Activated naive CD8-positive, alpha-beta T cell treated with anti-CD3 and anti-CD28 coated beads, Interleukin-2, amount 50 U/mL, for 24 hours (primary cell): Measurements from ENCODE around the gene ESAM.

Experiments used
- ATAC-seq: fragments of 150-1000 bp; cut with Tn5 transposase; one replicate; pipeline ENCODE4 v1.10.0; 2021
- DNase-seq: peaks from one replicate; pipeline ENCODE4 v3.0.0; 2021
- H3K27ac Mint-ChIP-seq: one replicate; pipeline ENCODE4 v1.8.0; 2021; ENCODE audit warnings: mild to moderate bottlenecking, mixed read lengths
- H3K27me3 Mint-ChIP-seq: one replicate; pipeline ENCODE4 v1.8.0; 2021; ENCODE audit warnings: mixed read lengths
- H3K36me3 Mint-ChIP-seq: one replicate; pipeline ENCODE4 v1.8.0; 2021; ENCODE audit warnings: low read depth, mixed read lengths
- H3K4me1 Mint-ChIP-seq: one replicate; pipeline ENCODE4 v1.8.0; 2021; ENCODE audit warnings: mixed read lengths
- H3K4me3 Mint-ChIP-seq: one replicate; pipeline ENCODE4 v1.8.0; 2021; ENCODE audit warnings: mild to moderate bottlenecking, moderate library complexity, mixed read lengths
- H3K9me3 Mint-ChIP-seq: one replicate; pipeline ENCODE4 v1.8.0; 2021; ENCODE audit warnings: mixed read lengths

The ESAM gene

DNA sequence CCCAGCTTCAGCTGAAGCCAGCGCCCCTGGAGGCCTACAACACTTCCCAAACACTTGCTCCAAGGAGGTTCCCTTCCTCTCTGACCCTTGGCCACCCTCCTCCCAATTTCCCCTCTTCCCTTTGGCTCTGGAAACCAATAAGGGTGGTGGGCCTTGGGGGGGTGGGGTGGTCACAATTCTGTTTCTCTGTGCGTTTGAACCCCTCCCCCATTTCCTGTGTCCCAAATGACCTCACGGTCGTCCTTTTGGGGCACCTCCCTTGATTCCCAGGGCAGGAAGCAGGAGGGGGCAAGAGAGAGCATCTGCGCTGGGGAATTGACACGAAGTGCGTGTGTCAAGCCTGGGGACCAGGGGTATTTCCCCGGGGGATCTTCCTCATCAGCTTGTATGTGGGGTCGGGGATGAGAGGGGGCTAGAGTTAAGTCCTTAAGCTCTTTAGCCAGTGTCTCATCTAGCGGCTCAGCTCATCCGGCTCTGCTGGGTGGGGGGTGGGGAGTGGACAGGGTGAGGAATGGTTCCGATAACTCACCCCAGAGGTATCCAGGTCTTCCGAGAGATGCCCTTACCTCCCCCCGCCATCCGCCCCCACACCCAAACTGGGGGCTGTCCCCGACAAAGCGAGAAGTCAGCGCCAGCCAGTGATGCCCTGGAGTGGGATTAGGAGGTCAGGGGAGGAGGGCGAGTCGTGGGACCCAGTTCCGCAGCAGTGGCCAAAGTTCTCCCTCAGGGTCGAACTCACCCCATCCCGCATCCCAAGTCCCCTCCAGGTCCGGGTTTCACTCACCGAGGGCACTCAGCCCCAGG, 587 bp downstream of the ESAM start:
- ATAC-seq (no peak), DNase-seq (peak; percentile 41)
- peaks cover 27% of the 10 kb centered on the region for H3K4me1 Mint-ChIP-seq
- peak overlapping the region; percentile 66 for H3K4me3 Mint-ChIP-seq
- H3K36me3 Mint-ChIP-seq = no peaks in the 10 kb centered on the region
- H3K9me3 Mint-ChIP-seq = no peaks in the 10 kb centered on the region
- no peak overlapping the region for H3K27ac Mint-ChIP-seq
- H3K27me3 Mint-ChIP-seq = peaks cover 40% of the 10 kb centered on the region

DNA sequence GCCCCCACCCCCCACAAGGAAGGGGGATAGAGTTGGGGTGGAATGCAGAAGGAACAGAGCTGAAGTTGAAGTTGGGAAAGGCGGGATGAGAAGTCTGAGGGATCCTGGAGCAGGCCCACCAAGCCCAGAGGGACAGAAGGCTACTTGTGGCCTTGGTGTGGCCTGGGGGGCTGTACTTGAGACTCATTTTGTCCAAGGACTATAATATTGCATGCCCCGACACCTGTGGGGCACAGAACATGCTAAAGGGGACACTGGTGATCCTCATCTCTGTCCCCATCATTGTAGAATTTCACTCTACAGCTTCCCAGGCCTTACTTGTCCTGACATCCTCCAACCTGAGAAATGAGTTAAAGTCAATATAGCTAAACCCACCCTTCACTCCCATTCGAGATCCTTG, 1.3 kb downstream of the ESAM start:
- H3K27me3 Mint-ChIP-seq = peaks cover 47% of the 10 kb centered on the region
- ATAC-seq = no peak
- H3K36me3 Mint-ChIP-seq = no peaks in the 10 kb centered on the region
- H3K4me1 Mint-ChIP-seq = peaks cover 27% of the 10 kb centered on the region
- H3K27ac Mint-ChIP-seq = no peak overlapping the region
- no peaks in the 10 kb centered on the region for H3K9me3 Mint-ChIP-seq
- H3K4me3 Mint-ChIP-seq = peak overlapping the region; percentile 48
- DNase-seq = no peak

DNA sequence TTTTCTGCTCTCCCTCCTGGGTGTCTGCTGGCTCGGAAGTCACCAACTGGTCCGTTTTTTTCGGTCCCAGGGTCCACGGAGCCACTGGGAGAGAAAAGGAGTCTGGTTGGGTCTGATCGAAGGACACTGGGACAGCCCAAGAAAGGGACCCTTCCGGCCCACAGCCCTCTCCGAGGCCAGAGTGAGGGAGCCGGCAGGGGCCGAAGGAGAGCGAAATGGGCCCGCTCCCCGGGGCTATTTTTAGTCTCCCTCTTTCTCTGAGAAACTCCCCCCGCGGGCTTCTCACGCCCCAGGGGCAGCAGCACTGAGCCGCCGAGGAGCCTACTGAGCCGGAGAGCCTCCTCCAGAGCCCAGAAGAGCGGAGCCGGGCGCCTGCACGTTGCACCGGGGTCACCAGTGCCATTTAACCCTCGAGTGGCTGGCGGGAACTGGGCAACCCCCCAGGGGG, 1.9 kb downstream of the ESAM start:
- Mint-ChIP-seq H3K36me3 (no peaks in the 10 kb centered on the region), H3K9me3 (no peaks in the 10 kb centered on the region), H3K4me3 (peak overlapping the region; percentile 48), H3K27me3 (peaks cover 48% of the 10 kb centered on the region), H3K27ac (no peak overlapping the region), H3K4me1 (peaks cover 27% of the 10 kb centered on the region)
- ATAC-seq (no peak), DNase-seq (no peak)

DNA sequence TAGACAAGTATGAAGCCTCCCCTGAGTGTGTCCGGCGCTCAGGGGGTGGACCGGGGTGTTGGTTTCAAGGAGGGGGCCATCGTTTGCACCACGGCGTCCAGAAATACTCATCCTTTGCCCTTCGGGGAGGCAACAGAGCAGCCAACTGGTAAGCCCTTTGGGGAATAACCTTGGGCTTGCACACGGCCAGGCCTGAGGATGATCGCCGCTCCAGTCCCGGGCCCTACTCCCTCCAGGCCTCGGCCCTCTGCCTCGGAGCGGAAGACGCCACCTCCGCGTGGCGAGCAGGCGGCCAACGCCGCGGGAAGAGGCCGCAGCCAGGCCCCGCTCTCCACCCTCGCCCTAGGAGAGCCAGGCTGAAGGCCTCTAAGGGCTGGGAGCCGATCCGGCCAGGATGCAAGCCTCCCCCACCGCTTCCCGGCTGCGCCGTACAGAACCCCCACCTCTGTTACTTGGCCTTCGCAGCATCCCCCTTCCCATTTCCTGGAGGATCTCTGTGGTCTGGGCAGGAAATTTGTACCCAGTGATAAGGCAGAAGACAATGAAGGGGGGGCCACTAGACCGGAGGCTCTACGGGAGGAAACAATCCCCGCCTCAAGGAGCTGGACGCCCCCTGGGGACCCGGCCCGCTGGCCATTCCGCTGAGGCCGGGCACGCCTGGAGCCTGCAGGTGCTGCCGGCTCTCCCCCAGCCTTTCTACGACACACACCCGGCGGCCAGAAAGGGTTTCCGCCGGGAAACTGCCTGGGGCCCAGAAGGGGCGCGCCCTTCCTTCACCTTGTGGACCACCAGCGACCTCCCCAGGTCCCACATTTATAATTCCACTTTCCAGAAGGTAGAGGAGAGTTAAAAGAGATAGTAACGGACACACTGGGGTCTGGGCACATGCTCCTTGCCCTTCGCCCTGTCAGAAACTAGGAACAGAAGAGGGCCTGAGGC, 2.6 kb downstream of the ESAM start:
- Mint-ChIP-seq H3K36me3 (no peaks in the 10 kb centered on the region), H3K4me3 (peak overlapping the region; percentile 26), H3K4me1 (peaks cover 27% of the 10 kb centered on the region), H3K9me3 (no peaks in the 10 kb centered on the region), H3K27me3 (peaks cover 48% of the 10 kb centered on the region), H3K27ac (no peak overlapping the region)
- no peak for DNase-seq
- ATAC-seq = no peak

DNA sequence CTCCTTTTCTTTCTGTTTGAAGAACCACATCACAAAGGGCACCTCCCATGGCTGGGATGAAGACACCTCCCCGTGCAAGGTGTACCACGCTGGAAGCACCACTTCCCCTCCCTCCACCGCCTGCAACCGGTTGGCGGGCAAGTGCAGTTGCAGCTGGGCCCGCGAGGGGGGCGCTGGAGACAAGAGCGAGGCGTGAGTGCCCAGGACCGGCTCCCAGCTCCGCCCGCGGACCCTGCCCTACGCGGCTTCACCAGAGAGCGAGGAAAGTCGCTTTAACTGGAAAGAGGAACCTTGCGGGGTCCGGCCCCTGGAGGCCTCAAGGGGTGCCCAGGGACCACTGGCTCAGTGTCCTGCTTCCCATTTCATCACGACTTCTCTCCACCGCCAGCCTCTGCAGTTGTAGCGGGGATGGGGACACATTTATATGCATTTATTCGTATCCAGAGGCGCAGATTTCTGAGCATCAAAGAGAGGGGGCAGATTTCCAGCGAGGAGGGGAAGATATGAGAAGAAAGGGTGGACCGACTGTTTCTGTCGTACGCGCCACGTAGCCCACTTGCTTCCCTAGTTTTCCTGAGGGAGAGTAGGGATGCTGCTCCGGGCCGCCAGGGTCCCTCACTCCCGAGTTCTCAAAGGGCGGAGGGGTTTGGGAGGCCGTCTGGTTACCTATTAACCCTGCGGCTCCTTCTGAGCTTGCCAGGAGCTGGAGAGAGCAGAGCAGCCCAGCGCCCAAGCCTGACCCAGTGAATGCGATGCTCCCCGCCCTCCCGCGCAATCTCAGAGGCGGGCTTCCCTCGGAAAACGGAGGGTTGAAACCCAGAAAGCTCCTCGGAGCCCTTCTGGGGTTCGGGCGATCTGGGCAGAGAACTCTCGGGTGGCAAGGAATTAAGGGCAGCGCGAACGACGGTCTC, 3.5 kb downstream of the ESAM start:
- Mint-ChIP-seq H3K36me3 (no peaks in the 10 kb centered on the region), H3K9me3 (no peaks in the 10 kb centered on the region), H3K4me3 (peak overlapping the region; percentile 65), H3K27me3 (peaks cover 48% of the 10 kb centered on the region), H3K27ac (no peak overlapping the region), H3K4me1 (peaks cover 27% of the 10 kb centered on the region)
- ATAC-seq (peak; percentile 58), DNase-seq (peak; percentile 76)

DNA sequence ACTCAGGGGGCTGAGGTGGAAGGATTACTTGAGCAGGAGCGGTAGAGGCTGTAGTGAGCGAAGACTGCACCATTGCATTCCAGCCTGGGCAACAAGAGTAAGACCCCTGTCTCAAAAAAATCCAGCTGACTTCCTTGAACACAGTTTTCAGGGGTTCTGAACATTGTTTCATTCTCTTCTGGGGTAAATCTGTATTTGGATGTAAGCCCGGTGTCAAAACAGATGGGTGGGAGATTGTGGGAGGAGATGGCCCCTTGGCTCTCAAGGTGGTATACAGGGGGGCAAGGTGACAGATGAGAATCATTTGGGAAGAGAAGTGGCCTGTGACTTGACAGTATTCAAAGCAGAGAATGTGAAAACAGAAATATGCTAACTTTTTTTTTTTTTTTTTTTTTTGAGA, 4.8 kb downstream of the ESAM start:
- ATAC-seq (no peak), DNase-seq (no peak)
- Mint-ChIP-seq H3K36me3 (no peaks in the 10 kb centered on the region), H3K27ac (no peak overlapping the region), H3K27me3 (peaks cover 46% of the 10 kb centered on the region), H3K4me1 (peaks cover 28% of the 10 kb centered on the region), H3K4me3 (no peak overlapping the region), H3K9me3 (no peaks in the 10 kb centered on the region)

DNA sequence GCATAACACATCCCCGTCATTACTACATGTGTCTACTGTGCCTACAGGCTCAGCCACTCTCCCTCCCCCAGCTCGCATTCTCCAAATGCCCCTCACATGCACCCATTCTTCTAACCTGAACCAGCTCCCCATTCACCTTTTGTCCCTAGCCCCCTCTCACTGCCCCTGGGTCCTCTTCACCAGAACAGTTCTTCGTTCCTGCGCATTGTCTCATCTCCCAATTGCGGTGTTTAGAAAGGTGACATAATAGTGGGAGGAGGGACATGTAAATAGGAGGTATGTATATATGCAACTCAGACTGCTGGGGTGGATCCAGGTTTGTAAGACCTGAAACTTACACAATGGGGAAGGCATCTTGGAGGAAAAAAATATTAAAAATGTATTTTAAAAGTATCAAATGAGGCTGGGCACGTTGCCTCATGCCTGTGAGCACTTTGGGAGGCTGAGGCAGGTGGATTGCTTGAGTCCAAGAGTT, 5.3 kb downstream of the ESAM start:
- Mint-ChIP-seq H3K4me1 (peaks cover 26% of the 10 kb centered on the region), H3K27me3 (peaks cover 46% of the 10 kb centered on the region), H3K9me3 (no peaks in the 10 kb centered on the region), H3K27ac (no peak overlapping the region), H3K4me3 (no peak overlapping the region), H3K36me3 (no peaks in the 10 kb centered on the region)
- ATAC-seq (no peak), DNase-seq (no peak)

DNA sequence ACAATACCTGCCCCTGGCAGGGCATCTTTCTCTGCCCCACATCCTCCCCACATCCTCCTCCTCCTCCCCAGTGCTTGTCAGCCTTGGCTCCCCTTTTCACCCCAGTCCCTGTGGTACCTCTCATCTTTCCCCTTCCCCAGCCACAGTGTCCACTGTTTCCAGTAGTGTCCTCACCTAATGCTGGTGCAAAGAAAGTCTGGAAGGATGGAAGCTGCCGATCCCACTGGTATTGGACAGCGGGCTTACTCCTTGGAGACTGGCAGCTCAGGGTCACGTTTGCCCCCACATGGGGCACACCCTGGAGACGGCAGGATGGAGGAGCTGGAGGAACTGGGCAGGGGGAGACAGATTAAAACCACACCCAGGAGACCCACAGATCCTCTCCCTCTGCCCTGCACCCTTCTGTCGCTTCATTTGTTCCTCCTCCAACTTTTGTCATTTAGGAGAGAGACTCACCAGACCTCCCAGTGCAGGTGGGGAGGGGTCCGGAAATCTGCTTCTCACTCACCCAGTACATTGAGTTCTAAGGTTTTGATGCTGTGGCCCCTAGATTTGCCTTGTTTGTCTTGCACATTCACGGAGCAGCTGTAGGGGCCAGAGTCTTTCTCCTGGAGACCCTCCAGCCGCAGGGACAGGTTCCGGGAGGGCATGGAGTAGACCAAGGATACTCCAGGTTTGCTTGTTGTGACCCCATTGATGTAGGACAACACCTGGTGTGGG, 5.9 kb downstream of the ESAM start:
- H3K27ac Mint-ChIP-seq = no peak overlapping the region
- peaks cover 42% of the 10 kb centered on the region for H3K27me3 Mint-ChIP-seq
- H3K4me1 Mint-ChIP-seq = peaks cover 20% of the 10 kb centered on the region
- ATAC-seq = no peak
- no peak for DNase-seq
- H3K9me3 Mint-ChIP-seq = no peaks in the 10 kb centered on the region
- H3K4me3 Mint-ChIP-seq = no peak overlapping the region
- no peaks in the 10 kb centered on the region for H3K36me3 Mint-ChIP-seq

DNA sequence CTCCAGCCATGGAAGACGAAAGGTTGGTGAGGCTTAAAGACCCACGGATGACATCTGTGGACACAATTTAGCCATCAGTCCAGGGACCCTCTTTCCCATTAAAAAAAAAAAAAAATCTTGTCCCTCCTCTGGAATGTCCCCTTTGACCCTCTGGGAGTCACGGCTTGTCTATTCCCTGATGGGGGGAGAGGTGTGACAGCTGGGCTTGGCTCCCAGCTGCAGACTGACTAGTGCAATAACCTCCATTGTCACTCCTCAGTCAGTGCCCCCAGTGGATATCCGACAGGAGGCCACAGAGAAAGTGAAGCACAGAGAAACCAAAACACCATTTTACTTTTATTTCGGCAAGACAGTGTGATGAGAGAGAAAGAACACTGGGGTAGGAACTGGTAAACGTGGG, 7.4 kb downstream of the ESAM start:
- Mint-ChIP-seq H3K4me3 (no peak overlapping the region), H3K4me1 (peaks cover 14% of the 10 kb centered on the region), H3K36me3 (no peaks in the 10 kb centered on the region), H3K27me3 (peaks cover 30% of the 10 kb centered on the region), H3K9me3 (no peaks in the 10 kb centered on the region), H3K27ac (no peak overlapping the region)
- DNase-seq = no peak
- ATAC-seq = no peak

DNA sequence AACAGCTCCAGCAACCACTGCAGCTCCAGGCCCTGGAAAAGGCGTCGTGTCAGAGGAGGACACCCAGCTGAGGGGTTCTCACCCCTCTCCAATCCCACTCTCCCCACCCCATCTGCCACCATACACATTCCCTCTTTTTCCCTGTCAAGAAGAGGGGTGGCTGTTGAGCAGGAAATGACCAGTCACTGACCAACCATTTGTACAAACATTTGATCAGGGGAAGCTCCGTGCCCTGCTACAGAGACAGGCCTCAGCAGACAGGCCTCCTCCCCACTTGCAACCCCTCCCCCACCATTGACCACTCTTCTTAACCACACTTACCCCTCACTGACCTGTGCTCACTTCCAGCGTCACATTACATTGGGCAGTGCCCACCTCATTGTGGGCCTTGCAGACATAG, 7.8 kb downstream of the ESAM start:
- Mint-ChIP-seq H3K27ac (no peak overlapping the region), H3K4me1 (peaks cover 17% of the 10 kb centered on the region), H3K9me3 (no peaks in the 10 kb centered on the region), H3K36me3 (no peaks in the 10 kb centered on the region), H3K27me3 (peaks cover 30% of the 10 kb centered on the region), H3K4me3 (no peak overlapping the region)
- ATAC-seq = no peak
- no peak for DNase-seq

DNA sequence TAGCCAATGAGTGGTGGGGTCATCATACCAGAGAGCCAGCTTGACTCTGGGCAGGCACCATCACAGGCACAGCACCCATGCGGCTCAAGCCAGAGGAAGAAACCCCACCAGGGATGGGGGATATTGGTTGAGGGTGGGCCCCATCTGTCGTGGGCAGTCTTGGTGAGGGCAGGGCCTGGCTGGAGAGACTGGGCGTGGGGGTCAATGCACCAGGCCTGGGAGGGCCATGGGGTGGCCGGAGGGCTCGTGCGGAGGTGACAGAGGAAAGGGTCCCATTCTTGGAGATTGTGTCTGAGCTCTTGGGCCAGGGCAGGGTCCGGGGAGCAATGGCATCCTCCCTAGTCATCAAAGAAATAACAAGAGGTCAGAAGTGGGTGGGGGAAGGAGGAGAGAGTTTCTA, 8.5 kb downstream of the ESAM start:
- peaks cover 27% of the 10 kb centered on the region for H3K27me3 Mint-ChIP-seq

DNA sequence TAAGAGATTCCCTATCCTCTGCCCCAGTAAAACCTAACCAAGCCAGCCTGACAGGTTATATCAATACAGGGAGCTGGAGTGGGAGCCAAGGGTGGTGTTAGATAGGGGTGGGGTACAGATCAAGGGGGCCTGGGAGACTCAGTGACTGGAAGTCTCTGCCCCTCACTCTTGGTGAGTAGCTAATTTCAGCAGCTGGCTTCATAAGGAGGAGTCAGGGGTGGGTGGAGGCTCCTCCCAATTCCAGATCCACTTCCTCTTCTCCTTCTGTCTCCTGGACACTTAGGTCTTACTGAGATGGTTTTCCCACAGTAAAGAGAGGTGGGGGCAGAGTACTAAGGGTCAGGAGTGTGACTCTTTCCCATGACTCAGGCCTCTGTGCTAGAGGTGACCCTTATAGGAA, 8.9 kb downstream of the ESAM start:
- ATAC-seq = no peak
- Mint-ChIP-seq H3K36me3 (no peaks in the 10 kb centered on the region), H3K27me3 (peaks cover 22% of the 10 kb centered on the region), H3K4me1 (peaks cover 16% of the 10 kb centered on the region), H3K27ac (no peak overlapping the region), H3K4me3 (no peak overlapping the region), H3K9me3 (no peaks in the 10 kb centered on the region)
- no peak for DNase-seq

More for the DNA sequence above, 8.5 kb downstream of the ESAM start:
- Mint-ChIP-seq H3K4me3 (no peak overlapping the region), H3K9me3 (no peaks in the 10 kb centered on the region), H3K4me1 (peaks cover 16% of the 10 kb centered on the region), H3K27ac (no peak overlapping the region), H3K36me3 (no peaks in the 10 kb centered on the region)
- no peak for DNase-seq
- no peak for ATAC-seq

DNA sequence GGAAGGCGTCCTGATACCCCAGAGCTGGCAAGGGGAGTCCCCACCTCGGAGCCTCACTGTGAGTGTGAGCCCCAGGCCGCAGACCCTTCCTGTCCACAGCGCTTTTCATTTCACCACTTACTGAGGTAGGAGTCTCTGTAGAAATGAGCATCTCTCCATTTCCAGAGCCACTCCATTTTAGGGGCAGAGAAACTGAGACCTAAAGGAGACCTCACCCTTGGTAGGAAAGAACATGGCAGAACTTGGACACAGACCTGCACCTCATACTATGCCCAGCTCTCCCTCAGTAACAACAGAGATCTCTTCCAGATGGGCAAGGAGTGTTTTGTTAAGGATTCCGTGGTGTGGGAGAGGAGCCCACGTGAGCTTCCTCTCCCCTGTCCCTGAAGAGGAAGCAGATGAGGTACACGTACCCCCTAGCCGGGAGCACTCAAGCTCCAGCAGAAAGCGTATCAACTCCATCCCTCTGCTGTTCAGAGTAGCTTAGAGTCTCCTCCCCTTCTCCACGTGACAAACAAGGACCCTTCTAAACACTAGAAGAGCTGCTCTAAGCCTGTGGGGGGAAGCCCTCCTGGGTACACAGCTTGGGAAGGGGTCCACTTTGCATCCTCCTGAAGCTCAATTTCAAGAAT, 9.5 kb downstream of the ESAM start:
- Mint-ChIP-seq H3K9me3 (no peaks in the 10 kb centered on the region), H3K4me1 (peaks cover 15% of the 10 kb centered on the region), H3K27ac (peak overlapping the region; percentile 35), H3K36me3 (no peaks in the 10 kb centered on the region), H3K27me3 (peaks cover 16% of the 10 kb centered on the region), H3K4me3 (peak overlapping the region; percentile 58)
- DNase-seq (no peak), ATAC-seq (no peak)
